NCI-H2227 (cell line): ENCODE results near the gene EXOC2.

ENCODE experiments used
- DNase-seq: peaks from one replicate; lab custom pipeline; 2025; ENCODE audit not compliant: unreplicated experiment; lab: John Stamatoyannopoulos, UW

Gene EXOC2

GRCh38 chr6:474453-475185 lies 218.3 kb downstream of the EXOC2 start:
- DNase-seq: peak; percentile 22

GRCh38 chr6:473768-474452 lies 219.0 kb downstream of the EXOC2 start:
- no peak for DNase-seq

GRCh38 chr6:473356-473755 lies 219.6 kb downstream of the EXOC2 start:
- DNase-seq: no peak

- no peak for DNase-seq
Observed at GRCh38 chr6:470901-471448, 222.0 kb downstream of the EXOC2 start.

GRCh38 chr6:470051-470900 lies 222.7 kb downstream of the EXOC2 start:
- no peak for DNase-seq

- no peak for DNase-seq
Observed at GRCh38 chr6:467671-468082, 225.3 kb downstream of the EXOC2 start.

GRCh38 chr6:467111-467510 lies 225.8 kb downstream of the EXOC2 start:
- DNase-seq: no peak

GRCh38 chr6:466564-466963 lies 226.4 kb downstream of the EXOC2 start:
- no peak for DNase-seq

- no peak for DNase-seq
Observed at GRCh38 chr6:465531-466348, 227.2 kb downstream of the EXOC2 start.

GRCh38 chr6:456887-457286 lies 236.1 kb downstream of the EXOC2 start:
- no peak for DNase-seq

- no peak for DNase-seq
Observed at GRCh38 chr6:456358-456867, 236.5 kb downstream of the EXOC2 start.

GRCh38 chr6:455835-456234 lies 237.1 kb downstream of the EXOC2 start:
- DNase-seq: no peak

- no peak for DNase-seq
Observed at GRCh38 chr6:455006-455585, 237.8 kb downstream of the EXOC2 start.

- no peak for DNase-seq
Observed at GRCh38 chr6:454148-454991, 238.6 kb downstream of the EXOC2 start.

- DNase-seq: no peak
Observed at GRCh38 chr6:453152-453551, 239.8 kb downstream of the EXOC2 start.

- no peak for DNase-seq
Observed at GRCh38 chr6:452301-453067, 240.5 kb downstream of the EXOC2 start.

- DNase-seq: no peak
Observed at GRCh38 chr6:451847-452246, 241.1 kb downstream of the EXOC2 start.

- no peak for DNase-seq
Observed at GRCh38 chr6:451336-451735, 241.6 kb downstream of the EXOC2 start.
